ENCODE results near the gene MCF2L.
"Not testable (repeated sequence)": the region's sequence is repeated elsewhere in the genome, so short reads cannot be mapped to it uniquely, and the experiment has no call there.

Gene MCF2L

GRCh38 chr13:113097651-113098050 lies 128.6 kb downstream of the MCF2L start:
- Histone ChIP-seq H3K9ac (ENCODE audit: low read length in 2 of 2) (no peak overlapping the region), H3K9me3 (ENCODE audit: control insufficient read depth in 2 of 2, low read length in 2 of 2) (no peaks in the 10 kb centered on the region), H3K27me3 (ENCODE audit: control insufficient read depth in 1 of 2, insufficient read depth in 2 of 2, low read length in 2 of 2) (peaks cover 10% of the 10 kb centered on the region in 2 donors), H3K4me3 (ENCODE audit: low read length in 2 of 2) (no peak overlapping the region), H3K4me1 (ENCODE audit: control insufficient read depth, insufficient read depth, low read length) (no peaks in the 10 kb centered on the region), H3K36me3 (ENCODE audit: control insufficient read depth in 2 of 2, insufficient read depth in 2 of 2, low read length in 2 of 2) (no peaks in the 10 kb centered on the region), H3K27ac (ENCODE audit: low read length) (no peak overlapping the region)

GRCh38 chr13:113098162-113098732 lies 129.2 kb downstream of the MCF2L start:
- Histone ChIP-seq H3K36me3 (ENCODE audit: control insufficient read depth in 2 of 2, insufficient read depth in 2 of 2, low read length in 2 of 2) (no peaks in the 10 kb centered on the region), H3K4me3 (ENCODE audit: low read length in 2 of 2) (no peak overlapping the region), H3K27ac (ENCODE audit: low read length) (no peak overlapping the region)

GRCh38 chr13:113099142-113099541 lies 130.1 kb downstream of the MCF2L start:
- Histone ChIP-seq H3K4me1 (ENCODE audit: control insufficient read depth, insufficient read depth, low read length) (no peaks in the 10 kb centered on the region), H3K27me3 (ENCODE audit: control insufficient read depth in 1 of 2, insufficient read depth in 2 of 2, low read length in 2 of 2) (peaks cover 8 to 10% of the 10 kb centered on the region in 2 donors), H3K4me3 (ENCODE audit: low read length in 2 of 2) (no peak overlapping the region), H3K36me3 (ENCODE audit: control insufficient read depth in 2 of 2, insufficient read depth in 2 of 2, low read length in 2 of 2) (no peaks in the 10 kb centered on the region), H3K9ac (ENCODE audit: low read length in 2 of 2) (no peak overlapping the region), H3K27ac (ENCODE audit: low read length) (no peak overlapping the region), H3K9me3 (ENCODE audit: control insufficient read depth in 2 of 2, low read length in 2 of 2) (no peaks in the 10 kb centered on the region)

More at GRCh38 chr13:113098162-113098732, 129.2 kb downstream of the MCF2L start:
- H3K4me1 ChIP-seq (ENCODE audit: control insufficient read depth, insufficient read depth, low read length) = no peaks in the 10 kb centered on the region
- no peaks in the 10 kb centered on the region for H3K9me3 ChIP-seq (ENCODE audit: control insufficient read depth in 2 of 2, low read length in 2 of 2)
- no peak overlapping the region for H3K9ac ChIP-seq (ENCODE audit: low read length in 2 of 2)
- H3K27me3 ChIP-seq (ENCODE audit: control insufficient read depth in 1 of 2, insufficient read depth in 2 of 2, low read length in 2 of 2) = peaks cover 10% of the 10 kb centered on the region in 2 donors

GRCh38 chr13:113102302-113102701 lies 133.3 kb downstream of the MCF2L start:
- H3K27ac ChIP-seq (ENCODE audit: low read length); H3K4me1 ChIP-seq (ENCODE audit: control insufficient read depth, insufficient read depth, low read length); H3K4me3 ChIP-seq (ENCODE audit: low read length in 2 of 2); H3K36me3 ChIP-seq (ENCODE audit: control insufficient read depth in 2 of 2, insufficient read depth in 2 of 2, low read length in 2 of 2); H3K9ac ChIP-seq (ENCODE audit: low read length in 2 of 2); H3K9me3 ChIP-seq (ENCODE audit: control insufficient read depth in 2 of 2, low read length in 2 of 2): not testable (repeated sequence)
- peaks cover 6 to 14% of the 10 kb centered on the region in 2 donors for H3K27me3 ChIP-seq (ENCODE audit: control insufficient read depth in 1 of 2, insufficient read depth in 2 of 2, low read length in 2 of 2)

GRCh38 chr13:113102727-113103126 lies 133.7 kb downstream of the MCF2L start:
- no peaks in the 10 kb centered on the region for H3K4me1 ChIP-seq (ENCODE audit: control insufficient read depth, insufficient read depth, low read length)
- no peak overlapping the region for H3K4me3 ChIP-seq (ENCODE audit: low read length in 2 of 2)
- H3K9ac ChIP-seq (ENCODE audit: low read length in 2 of 2) = no peak overlapping the region
- H3K27me3 ChIP-seq (ENCODE audit: control insufficient read depth in 1 of 2, insufficient read depth in 2 of 2, low read length in 2 of 2) = peaks cover 6 to 14% of the 10 kb centered on the region in 2 donors
- no peaks in the 10 kb centered on the region for H3K9me3 ChIP-seq (ENCODE audit: control insufficient read depth in 2 of 2, low read length in 2 of 2)
- no peaks in the 10 kb centered on the region for H3K36me3 ChIP-seq (ENCODE audit: control insufficient read depth in 2 of 2, insufficient read depth in 2 of 2, low read length in 2 of 2)
- H3K27ac ChIP-seq (ENCODE audit: low read length) = no peak overlapping the region

- H3K27ac ChIP-seq (ENCODE audit: low read length) = no peak overlapping the region
- H3K9me3 ChIP-seq (ENCODE audit: control insufficient read depth in 2 of 2, low read length in 2 of 2) = no peaks in the 10 kb centered on the region
- peaks cover 4 to 5% of the 10 kb centered on the region in 2 donors for H3K27me3 ChIP-seq (ENCODE audit: control insufficient read depth in 1 of 2, insufficient read depth in 2 of 2, low read length in 2 of 2)
- no peak overlapping the region for H3K4me3 ChIP-seq (ENCODE audit: low read length in 2 of 2)
- H3K36me3 ChIP-seq (ENCODE audit: control insufficient read depth in 2 of 2, insufficient read depth in 2 of 2, low read length in 2 of 2) = no peaks in the 10 kb centered on the region
- H3K4me1 ChIP-seq (ENCODE audit: control insufficient read depth, insufficient read depth, low read length) = no peaks in the 10 kb centered on the region
- no peak overlapping the region for H3K9ac ChIP-seq (ENCODE audit: low read length in 2 of 2)
Measured at GRCh38 chr13:113103646-113104045, 134.6 kb downstream of the MCF2L start.

GRCh38 chr13:113105032-113105920 lies 136.3 kb downstream of the MCF2L start, which contains the start of gene F7:
Gene F7, plus strand, starts transcription at chr13:113105791. Its CDS starts 51 bp downstream, at chr13:113105842.
- Histone ChIP-seq H3K27me3 (ENCODE audit: control insufficient read depth in 1 of 2, insufficient read depth in 2 of 2, low read length in 2 of 2) (peaks cover 10 to 14% of the 10 kb centered on the region in 2 donors), H3K4me3 (ENCODE audit: low read length in 2 of 2) (no peak within 1 kb of the TSS), H3K36me3 (ENCODE audit: control insufficient read depth in 2 of 2, insufficient read depth in 2 of 2, low read length in 2 of 2) (no peaks in the 10 kb centered on the region), H3K4me1 (ENCODE audit: control insufficient read depth, insufficient read depth, low read length) (peaks cover 4% of the 10 kb centered on the region), H3K27ac (ENCODE audit: low read length) (no peak within 1 kb of the TSS), H3K9me3 (ENCODE audit: control insufficient read depth in 2 of 2, low read length in 2 of 2) (no peaks in the 10 kb centered on the region), H3K9ac (ENCODE audit: low read length in 2 of 2) (no peak within 1 kb of the TSS)

- Histone ChIP-seq H3K4me3 (ENCODE audit: low read length in 2 of 2) (no peak overlapping the region), H3K4me1 (ENCODE audit: control insufficient read depth, insufficient read depth, low read length) (peaks cover 11% of the 10 kb centered on the region), H3K27me3 (ENCODE audit: control insufficient read depth in 1 of 2, insufficient read depth in 2 of 2, low read length in 2 of 2) (peaks cover 14 to 22% of the 10 kb centered on the region in 2 donors), H3K36me3 (ENCODE audit: control insufficient read depth in 2 of 2, insufficient read depth in 2 of 2, low read length in 2 of 2) (no peaks in the 10 kb centered on the region), H3K27ac (ENCODE audit: low read length) (no peak overlapping the region), H3K9me3 (ENCODE audit: control insufficient read depth in 2 of 2, low read length in 2 of 2) (no peaks in the 10 kb centered on the region), H3K9ac (ENCODE audit: low read length in 2 of 2) (no peak overlapping the region)
Measured at GRCh38 chr13:113105921-113106452, 137.0 kb downstream of the MCF2L start.

- no peaks in the 10 kb centered on the region for H3K9me3 ChIP-seq (ENCODE audit: control insufficient read depth in 2 of 2, low read length in 2 of 2)
- no peak overlapping the region for H3K4me3 ChIP-seq (ENCODE audit: low read length in 2 of 2)
- H3K27ac ChIP-seq (ENCODE audit: low read length) = no peak overlapping the region
- H3K36me3 ChIP-seq (ENCODE audit: control insufficient read depth in 2 of 2, insufficient read depth in 2 of 2, low read length in 2 of 2) = no peaks in the 10 kb centered on the region
- H3K9ac ChIP-seq (ENCODE audit: low read length in 2 of 2) = no peak overlapping the region
- peaks cover 11% of the 10 kb centered on the region for H3K4me1 ChIP-seq (ENCODE audit: control insufficient read depth, insufficient read depth, low read length)
- peaks cover 19 to 23% of the 10 kb centered on the region in 2 donors for H3K27me3 ChIP-seq (ENCODE audit: control insufficient read depth in 1 of 2, insufficient read depth in 2 of 2, low read length in 2 of 2)
Measured at GRCh38 chr13:113106711-113107351, 137.8 kb downstream of the MCF2L start.

GRCh38 chr13:113108521-113108920 lies 139.5 kb downstream of the MCF2L start:
- H3K4me3 ChIP-seq (ENCODE audit: low read length in 2 of 2); H3K9me3 ChIP-seq (ENCODE audit: control insufficient read depth in 2 of 2, low read length in 2 of 2); H3K9ac ChIP-seq (ENCODE audit: low read length in 2 of 2); H3K27ac ChIP-seq (ENCODE audit: low read length); H3K36me3 ChIP-seq (ENCODE audit: control insufficient read depth in 2 of 2, insufficient read depth in 2 of 2, low read length in 2 of 2): not testable (repeated sequence)
- Histone ChIP-seq H3K4me1 (ENCODE audit: control insufficient read depth, insufficient read depth, low read length) (peaks cover 11% of the 10 kb centered on the region), H3K27me3 (ENCODE audit: control insufficient read depth in 1 of 2, insufficient read depth in 2 of 2, low read length in 2 of 2) (peaks cover 20 to 28% of the 10 kb centered on the region in 2 donors)
